HG03135 (cell line): ENCODE data around the gene EDDM3A.

Experiments
- ATAC-seq: cut with Tn5 transposase; IDR thresholded peaks from one replicate; pipeline ENCODE4 v1.9.1; 2021; ENCODE audit warnings: mild to moderate bottlenecking, moderate library complexity; ENCODE audit not compliant: unreplicated experiment

Gene EDDM3A

DNA sequence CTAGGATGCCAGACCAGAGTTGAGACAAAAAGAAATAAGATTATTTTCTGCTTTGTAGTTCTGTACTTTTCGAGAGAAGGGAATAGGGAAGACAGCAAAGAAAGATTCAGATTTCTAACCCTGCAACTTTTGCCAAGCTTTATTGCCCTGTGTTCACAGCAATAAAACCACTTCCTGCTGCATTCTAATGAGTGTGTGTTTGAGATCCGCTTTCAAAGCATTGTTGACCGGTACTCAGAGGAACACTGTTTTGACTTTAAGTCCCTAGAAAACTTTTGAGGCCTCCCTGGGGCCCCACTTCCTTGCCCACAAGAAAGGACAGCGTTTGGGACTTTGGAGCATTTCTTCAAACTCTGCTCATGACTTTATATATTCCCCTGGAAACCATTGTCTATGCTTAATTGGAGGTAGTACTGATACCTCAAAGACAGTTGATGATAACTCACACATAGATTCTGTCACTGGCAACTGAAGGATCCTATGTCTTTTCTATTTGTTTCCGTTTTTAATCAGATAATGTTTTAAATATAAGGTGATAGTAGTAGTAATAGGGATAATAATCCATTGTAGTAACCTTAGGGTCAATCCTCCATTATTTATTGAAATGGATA, 36.7 kb downstream of the EDDM3A start:
- no peak for ATAC-seq

DNA sequence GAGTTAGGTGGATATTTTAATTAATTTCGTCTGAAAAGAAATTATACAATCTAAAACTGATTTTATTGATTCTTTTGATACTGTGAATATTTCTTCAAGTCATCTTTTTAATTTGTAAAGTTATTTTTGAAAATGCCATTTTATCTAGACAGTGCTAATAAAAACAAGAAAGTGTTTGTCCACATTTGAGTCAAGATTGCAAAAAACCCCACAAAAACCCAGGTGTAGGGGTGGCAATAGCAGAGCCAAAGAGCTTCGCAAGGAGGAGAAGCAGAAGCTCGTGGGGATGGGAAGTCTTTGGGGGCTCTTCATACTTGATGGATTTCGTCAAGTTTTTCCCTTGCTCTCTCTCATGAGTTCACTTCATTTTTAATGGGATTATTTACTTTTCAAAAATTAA, 41.3 kb downstream of the EDDM3A start:
- ATAC-seq = no peak

DNA sequence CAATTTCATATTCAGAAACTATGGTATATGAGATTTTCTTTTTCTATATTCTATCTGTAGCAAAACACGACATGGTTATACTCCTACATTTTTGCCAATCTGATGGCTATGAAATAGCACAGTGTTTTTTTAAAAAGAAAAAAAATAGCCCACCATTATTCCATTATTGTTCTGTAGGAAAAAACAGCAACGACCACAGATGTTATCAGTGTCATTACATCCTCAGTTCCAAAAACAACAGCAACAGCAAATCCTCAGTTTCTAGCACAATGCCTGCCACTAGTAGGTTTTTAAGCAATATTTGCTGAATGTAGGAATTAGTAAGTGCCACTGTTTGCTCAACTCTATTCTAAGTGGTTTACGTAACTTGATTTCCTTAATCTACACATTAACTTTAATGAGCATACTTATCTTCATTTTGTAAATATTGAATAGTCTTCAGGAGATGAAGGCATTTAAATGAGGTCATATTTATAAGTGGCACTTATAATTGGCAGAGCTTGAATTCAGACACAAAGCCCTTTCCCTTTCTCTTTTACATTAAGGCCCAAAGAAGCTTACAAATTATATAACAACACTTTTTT, 43.6 kb downstream of the EDDM3A start:
- no peak for ATAC-seq

DNA sequence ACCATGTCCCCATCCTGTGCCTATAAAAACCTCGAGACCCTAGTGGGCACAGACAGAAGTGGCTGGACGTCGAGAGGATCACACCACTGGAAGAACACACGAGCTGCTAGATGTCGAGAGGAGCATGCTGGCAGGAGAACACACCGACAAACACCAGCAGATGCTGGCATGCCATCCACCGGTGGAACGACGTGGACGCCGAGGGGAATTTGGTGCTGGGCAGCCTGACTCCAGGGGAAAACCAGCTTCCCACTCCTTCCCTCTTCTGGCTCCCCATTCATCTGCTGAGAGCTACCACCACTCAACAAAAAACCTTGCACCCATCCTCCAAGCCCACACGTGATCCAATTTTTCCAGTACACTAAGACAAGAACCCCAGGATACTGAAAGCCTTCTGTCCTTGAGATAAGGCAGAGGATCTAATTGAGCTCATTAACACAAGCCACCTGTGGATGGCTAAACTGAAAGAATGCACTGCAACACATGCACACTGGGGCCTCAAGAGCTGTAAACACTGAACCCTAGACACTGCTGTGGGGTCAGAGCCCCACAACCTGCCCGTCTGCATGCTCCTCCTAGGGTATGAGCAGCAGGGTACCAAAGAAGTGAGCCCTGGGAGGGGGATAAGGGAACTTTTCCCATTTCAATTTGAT, 44.9 kb downstream of the EDDM3A start:
- ATAC-seq = no peak

DNA sequence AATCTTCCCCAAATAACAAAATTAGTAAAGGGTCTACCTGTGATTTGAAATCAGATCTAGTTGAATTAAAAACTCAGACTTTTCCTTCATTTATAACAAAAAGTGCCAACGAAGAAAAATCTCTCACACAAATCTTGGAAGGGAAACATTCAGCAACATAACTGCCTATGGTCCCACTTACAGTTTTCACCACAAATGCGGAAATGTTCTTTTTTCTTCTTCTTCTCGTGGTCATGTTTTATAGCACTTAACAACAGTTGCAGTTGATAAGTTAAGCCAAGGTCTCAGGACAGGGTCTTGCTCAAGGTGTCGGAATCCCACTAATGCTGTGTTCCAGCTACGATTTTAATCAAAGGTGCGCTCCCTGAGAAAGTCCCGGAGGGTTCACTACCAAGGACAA, 45.5 kb downstream of the EDDM3A start:
- ATAC-seq = no peak

DNA sequence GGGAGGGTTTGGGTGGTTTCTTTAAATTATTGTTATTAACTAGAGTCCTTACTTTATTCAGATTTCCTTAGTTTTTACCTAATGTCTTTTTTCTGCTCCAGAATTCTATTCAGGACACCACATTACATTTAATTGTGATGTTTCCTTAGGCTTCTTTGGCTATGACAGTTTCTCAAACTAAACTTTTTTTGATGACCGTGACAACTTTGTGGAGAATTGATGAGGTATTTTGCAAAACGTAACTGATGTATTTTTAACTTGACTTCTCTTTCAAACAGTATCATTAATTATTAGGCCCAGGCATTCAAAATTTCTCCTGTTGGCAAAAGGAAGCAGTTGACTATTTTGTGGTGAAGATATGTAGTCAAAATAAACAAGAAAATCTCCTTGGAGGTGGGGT, 45.9 kb downstream of the EDDM3A start:
- no peak for ATAC-seq

DNA sequence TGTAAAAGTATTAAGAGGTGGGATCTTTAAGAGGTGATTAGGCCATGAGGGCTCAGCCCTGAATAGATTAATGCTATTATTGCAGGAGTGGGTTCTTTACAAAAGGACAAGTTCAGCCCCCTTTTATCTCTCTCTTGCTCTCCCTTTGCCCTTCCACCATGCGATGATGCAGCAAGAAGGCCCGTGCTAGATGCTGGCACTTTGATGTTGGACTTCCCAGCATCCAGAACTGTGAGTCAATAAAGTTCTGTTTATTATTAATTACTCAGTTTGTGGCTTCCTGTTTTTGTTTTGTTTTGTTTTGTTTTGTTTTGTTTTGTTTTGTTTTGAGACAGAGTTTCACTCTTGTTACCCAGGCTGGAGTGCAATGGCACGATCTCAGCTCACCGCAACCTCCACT, 46.9 kb downstream of the EDDM3A start:
- ATAC-seq = no peak

DNA sequence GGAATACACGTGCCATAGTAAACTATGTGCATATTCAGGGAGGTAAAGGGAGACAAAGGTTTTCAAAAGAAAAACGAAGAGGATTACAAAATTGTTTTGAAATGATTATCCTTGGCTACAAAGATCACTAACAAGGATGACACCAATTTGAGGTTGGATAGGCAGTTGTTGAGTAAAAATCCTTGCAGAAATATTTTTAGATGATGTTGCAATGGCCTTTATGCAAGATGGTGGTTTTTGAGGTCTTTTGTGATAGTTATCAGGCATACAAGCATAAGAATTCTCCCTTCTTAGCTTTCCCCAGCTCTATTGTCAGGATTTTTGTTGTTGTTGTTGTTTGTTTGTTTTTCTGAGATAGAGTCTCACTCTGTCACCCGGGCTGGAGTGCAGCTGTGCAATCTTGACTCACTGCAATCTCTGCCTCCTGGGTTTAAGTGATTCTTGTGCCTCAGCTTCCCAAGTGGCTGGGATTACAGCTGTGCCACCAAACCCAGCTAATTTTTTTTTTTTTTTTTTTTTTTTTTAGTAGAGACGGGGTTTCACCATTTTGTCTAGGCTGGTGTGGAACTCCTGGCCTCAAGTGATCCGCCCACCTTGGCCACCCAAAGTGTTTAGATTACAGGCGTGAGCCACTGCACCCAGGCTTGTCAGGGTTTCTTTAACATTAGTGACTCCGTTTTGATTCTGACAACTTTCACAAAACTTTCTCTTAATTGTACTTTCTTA, 49.1 kb downstream of the EDDM3A start:
- ATAC-seq = no peak

DNA sequence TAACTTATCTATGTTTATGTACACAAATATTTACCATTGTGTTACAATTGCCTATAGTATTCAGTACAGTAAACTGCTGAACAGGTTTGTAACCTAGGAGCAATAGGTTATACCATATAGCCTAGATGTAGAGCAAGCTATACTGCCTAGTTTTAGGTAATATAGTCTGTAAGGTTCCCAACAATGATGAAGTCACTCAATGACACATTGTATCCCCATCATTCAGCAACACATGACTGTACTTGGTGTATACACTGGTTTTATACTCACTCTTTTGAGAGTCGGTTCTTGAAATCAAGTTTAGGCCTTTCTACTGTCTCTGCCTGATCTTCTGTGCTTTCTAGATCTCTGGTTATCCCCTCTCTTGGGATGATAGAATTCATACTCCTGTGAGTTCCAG, 51.5 kb downstream of the EDDM3A start:
- ATAC-seq = no peak
